Stimulated activated CD8-positive, alpha-beta memory T cell treated with anti-CD3 and anti-CD28 coated beads, Interleukin-4, amount 100 ng/mL, for 48 hours (primary cell): ENCODE data around the gene KPNA6.
"Not testable (repeated sequence)": the region's sequence is repeated elsewhere in the genome, so short reads cannot be mapped to it uniquely, and the experiment has no call there.

ENCODE experiments used
- DNase-seq: peaks from one replicate; pipeline ENCODE4 v3.0.0-alpha.2; 2020

Gene KPNA6

DNA sequence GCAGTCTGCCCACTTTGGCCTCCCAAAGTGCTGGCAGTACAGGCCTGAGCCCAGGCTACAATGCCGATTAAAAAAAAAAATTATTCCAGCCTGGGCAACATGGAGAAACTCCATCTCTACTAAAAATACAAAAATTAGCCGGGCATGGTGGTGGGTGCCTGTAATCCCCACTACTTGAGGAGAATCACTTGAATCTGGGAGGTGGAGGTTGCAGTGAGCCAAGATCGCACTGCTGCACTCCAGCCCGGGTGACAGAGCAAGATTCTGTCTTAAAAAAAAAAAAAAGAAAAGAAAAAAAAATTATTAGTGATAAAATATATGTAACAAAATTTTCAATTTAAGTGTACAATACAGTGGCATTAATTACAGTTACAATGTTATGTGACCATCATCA, 35.4 kb downstream of the KPNA6 start:
- DNase-seq: not testable (repeated sequence)

DNA sequence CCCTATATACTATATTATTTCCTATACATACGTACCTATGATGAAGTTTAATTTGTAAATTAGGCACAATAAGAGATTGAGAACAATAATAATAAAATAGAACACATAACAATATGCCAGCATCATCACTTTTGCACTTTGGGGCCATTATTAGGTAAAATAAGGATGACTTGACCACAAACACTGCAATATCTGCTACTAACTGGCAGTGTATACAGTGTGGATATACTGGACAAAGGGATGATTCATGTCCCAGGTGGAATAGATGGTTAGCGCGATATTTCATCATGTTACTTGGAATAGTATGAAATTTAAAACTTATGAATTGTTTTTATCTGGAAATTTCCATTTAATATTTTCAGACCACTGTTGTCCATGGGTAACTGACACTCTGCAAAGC, 36.2 kb downstream of the KPNA6 start:
- no peak for DNase-seq

DNA sequence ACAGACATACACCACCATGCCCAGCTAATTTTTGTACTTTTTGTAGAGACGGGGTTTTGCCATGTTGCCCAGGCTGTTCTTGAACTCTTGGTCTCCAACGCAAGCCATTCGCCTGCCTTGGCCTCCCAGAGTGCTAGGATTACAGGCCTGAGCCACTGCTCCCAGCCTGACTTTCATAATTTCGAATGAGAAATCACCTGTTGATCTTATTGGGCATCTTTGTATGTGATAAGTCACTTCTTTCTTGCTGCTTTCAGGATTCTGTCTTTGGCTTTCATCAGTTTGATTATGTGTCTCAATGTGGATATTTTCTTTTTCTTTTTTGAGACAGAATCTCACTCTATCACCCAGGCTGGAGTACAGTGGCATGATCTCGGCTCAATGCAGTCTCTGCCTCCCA, 39.9 kb downstream of the KPNA6 start:
- DNase-seq: not testable (repeated sequence)

DNA sequence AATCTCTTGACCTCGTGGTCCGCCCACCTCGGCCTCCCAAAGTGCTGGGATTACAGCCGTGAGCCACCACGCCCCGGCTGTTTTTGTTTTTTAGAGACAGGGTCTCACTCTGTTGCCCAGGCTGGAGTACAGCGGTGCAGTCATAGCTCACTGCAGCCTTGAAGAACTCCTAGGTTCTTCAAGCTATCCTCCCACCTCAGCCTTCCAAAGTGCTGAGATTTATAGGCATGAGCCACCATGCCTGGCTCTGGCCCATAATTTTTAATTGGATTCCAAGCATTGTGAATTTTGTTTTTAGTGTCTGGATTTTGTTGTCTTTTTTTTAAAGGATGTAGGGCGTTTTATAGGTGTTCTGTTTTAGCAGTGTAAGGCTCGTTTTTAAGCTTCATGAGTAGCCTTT, 43.0 kb downstream of the KPNA6 start:
- DNase-seq: no peak

DNA sequence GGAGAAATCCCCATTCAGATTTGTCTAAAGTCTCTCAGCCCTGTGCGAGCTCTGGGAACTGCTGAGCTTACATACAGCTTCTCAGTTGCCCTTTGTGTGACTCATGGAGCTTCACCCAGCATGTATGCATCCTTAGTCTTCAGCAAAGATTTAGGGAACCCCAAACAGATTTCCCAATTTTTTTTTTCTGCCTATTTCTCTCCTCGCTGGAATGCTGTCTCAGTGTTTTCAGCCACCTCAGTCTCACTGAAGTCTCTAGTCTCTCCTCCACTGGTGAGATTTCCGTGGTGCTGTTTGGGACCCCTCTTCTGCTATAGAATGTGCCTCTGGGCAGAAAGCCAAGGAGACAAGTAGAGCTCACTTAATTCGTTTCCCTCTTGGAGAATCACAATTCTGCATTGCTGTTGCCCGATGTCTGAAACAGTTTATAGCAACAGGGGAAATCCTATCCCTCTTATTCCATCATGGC, 43.5 kb downstream of the KPNA6 start:
- no peak for DNase-seq

DNA sequence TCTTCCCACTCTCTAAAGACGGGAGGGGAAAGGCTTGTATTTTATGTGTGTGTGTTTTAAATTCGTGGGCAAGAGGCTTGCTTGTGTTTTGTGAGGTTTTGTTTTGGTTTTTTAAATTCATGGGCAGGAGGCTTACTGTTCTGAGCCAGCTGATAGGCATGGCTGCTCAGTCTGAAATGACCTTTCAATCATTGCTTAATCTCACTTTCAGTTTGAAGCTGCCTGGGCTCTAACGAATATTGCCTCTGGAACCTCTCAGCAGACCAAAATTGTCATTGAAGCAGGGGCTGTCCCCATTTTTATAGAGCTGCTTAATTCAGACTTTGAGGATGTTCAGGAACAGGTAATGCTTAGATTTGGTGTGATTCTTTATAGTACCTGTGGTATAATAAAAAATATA, 51.3 kb downstream of the KPNA6 start:
- no peak for DNase-seq

DNA sequence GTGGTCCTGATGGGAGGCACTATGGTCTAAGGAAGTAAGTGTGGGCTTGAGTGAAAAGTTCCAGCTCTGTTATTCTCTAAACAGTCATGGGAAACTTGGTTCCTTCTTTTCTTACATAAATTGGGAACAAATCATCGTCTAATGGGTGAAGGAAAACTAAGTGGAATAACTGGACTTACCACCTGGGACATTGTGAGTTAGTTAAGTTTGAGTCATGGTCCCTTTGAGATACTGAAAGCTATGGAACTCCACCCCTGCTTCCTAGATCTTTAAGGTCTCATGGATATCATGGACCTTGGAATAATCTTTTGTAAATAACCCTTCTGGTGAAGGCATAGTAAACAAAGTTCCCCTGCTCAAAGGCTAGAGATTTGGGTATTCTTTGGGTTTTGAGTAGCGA, 55.5 kb downstream of the KPNA6 start:
- DNase-seq: no peak

DNA sequence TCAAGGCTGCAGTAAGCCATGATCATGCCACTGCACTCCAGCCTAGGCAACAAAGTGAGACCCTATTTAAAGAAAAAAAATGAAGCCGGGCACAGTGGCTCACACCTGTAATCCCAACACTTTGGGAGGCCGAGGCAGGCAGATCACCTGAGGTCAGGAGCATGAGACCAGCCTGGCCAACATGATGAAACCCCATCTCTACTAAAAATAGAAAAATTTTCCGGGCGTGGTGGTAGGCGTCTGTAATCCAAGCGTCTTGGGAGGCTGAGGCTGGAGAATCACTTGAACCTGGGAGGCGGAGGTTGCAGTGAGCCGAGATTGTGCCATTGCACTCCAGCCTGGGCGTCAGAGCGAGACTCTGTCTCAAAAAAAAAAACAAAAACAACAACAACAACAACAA, 57.8 kb downstream of the KPNA6 start:
- not testable (repeated sequence) for DNase-seq

DNA sequence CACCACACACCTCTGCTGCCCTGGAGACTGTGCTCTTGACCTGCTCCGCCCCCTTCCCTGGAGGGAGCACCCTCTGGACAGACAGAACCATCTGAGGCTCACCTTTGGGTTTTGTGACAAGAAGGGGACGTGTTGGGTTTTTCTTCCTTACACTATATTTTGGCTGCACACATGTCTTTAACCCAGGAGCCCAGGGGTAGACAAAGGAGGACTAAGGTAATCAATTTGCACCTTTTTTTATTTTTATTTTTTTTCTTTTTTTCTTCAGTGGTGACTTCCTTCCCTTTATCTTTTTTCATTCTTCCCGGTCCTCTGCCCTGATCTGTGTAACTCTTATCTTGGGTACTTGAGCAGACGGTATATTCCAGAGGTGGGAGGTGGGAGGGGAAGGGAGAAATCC, 63.1 kb downstream of the KPNA6 start:
- DNase-seq: no peak

DNA sequence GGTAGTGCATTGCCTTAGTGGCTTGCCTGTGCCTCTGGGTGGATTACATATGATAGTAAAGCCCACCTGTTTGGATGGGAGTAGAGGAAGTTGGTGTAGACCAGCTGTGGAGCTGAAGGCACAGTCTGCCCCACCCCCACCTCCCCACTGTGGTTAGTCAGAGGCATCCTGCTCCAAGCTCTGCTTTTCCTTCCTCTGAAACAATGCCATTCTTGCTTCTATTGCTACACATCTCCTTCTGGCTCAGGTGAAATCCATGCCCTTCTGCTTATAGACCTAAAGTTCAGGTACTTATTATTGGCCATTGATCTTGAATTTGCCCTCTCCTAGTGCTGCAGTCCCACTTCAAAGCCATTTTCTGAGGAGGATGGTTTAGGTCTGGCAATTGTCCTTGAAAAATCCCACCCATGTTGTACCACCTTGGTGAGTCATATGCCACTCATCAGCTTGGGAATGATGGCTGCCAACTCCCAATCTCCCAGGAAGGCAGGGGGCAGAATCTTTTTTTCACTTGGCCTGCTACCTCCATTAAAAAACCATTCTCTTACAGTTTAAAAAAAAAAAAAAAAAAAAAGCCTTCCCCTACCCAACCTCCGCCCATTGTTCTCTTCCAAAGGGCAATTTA, 64.9 kb downstream of the KPNA6 start:
- DNase-seq: no peak

DNA sequence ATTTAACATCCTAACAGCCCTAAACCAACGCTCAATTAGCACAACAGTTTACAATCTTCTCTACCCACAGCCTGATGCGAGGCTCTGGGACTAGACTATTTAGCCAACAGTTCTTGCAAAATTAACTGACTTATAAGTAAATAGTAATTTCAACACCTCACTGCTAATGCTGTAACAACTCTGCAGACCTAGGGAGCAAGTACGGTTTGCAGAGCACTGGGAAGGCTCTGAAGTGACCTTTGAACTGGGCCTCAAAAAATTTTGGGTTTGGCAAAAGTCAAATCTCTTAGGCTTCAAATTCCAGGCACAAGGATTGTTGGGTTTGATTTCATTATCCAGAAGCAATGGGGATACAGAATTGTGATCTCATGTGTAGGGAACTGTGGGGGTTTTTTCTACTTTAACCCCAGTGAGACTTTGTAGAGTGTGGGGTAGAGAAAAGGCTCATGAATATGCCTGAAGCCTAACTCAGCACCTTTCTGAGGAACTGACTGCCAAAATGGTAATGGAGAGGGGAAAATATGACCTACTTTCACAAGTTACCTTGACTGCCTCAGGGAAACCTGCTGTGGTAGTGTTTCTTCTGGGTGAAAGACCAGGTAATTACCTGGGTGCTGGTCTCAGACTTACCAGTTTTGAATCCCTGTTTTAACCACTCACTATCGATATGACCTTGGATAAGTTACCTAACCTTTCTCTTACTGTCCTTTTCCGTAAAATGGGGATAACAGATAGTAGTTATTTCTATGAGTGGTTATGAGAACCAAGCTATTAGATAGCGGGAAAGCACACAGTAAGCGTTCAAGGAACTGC, 70.7 kb downstream of the KPNA6 start:
- DNase-seq: no peak

DNA sequence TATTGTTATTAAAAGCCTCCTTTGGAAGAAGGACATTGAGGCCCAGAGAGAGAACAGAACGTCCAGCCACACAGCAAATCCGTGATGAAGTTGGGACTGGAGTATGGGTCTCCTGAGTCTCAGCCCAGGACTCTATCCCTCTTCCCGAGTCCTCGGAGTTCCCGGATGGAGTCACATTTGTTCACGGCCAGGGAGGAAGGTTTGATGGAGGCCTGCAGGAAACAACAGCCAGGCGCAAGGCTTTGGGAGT, 71.3 kb downstream of the KPNA6 start:
- no peak for DNase-seq

DNA sequence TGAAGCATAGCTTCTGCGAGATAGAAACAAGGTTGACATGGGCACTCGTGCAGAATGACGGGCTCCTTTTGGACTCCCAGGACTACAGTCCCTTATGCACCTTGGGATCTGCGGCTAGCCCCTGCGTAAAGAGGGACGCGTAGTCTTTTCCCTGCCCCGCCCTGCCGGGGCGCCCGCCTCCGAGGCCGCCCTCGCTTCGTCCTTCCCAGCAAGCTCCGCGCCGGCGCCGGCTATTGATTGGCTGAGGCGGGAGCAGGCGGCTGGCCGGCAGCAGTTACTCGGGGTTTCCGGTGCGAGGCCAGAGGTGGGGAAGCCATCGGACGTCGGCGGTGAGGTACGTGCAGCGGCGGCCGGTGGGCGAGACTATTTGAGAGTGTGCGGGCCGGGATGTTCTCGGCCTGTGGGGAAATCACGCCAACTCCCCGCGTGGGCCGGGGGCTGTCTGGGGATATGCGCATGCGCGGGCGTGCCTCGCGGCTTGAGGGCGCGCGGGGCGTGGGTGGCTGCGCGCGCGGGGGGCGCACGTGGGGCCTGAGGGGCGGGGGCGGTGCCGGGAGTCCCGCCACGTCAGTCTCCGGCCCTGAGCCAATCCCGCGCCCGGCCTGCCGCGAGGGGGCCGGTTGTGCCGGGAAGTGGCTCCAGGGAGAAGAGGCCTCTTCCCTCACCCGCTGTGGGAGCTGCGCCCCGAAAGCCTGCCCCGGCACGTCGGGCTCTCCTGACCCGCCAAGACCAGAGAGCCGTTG, 71.8 kb downstream of the KPNA6 start, which contains the start of gene TXLNA:
Gene TXLNA, plus strand, starts transcription at position 233 of the 743 bp plus-strand sequence. CDS start 671 bp downstream, outside the sequence.
- peak; percentile 94 for DNase-seq

DNA sequence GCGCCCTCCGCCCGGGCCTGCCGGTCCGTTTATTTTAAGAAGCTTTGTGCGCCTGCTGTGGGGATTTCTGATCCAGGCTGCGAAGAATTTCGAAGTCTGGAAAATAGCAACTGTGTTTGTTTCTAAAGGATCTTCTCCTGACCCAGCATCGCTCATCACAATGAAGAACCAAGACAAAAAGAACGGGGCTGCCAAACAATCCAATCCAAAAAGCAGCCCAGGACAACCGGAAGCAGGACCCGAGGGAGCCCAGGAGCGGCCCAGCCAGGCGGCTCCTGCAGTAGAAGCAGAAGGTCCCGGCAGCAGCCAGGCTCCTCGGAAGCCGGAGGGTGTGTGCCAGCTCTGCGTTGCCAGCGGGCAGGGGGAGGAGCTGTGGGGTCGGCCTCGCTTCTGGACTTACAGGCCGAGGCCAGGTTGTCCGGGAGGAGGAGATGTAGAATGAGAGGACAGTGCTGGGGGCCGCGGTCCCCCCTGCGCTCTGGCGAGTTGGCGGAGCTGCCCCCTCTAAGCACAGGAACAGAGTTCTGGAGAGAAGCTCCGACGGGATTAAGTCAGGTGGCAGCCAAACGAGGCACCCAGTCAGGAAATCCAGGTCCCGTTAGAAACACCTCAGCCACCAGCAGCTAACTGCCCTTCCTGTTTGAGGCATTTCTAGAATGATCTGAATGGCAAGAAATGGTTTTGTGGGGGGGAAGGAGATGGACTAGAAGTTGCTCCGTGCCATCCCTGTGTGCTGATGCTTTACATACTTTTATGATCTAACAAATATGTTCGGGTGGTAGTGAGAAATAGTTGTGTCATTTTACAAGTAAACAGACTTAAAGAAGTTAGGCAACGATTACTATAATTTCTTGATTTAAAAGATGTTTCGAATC, 72.6 kb downstream of the KPNA6 start:
- peak; percentile 58 for DNase-seq

DNA sequence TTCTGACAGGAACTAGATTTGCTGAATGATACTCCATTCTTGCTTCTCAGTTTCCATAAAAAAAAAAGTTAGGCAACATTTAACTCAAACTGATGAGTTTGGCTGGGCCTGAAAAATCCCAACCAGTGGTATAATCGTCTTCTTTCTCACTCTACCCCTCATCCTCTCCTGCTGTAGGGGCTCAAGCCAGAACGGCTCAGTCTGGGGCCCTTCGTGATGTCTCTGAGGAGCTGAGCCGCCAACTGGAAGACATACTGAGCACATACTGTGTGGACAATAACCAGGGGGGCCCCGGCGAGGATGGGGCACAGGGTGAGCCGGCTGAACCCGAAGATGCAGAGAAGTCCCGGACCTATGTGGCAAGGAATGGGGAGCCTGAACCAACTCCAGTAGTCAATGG, 73.2 kb downstream of the KPNA6 start:
- DNase-seq: no peak

DNA sequence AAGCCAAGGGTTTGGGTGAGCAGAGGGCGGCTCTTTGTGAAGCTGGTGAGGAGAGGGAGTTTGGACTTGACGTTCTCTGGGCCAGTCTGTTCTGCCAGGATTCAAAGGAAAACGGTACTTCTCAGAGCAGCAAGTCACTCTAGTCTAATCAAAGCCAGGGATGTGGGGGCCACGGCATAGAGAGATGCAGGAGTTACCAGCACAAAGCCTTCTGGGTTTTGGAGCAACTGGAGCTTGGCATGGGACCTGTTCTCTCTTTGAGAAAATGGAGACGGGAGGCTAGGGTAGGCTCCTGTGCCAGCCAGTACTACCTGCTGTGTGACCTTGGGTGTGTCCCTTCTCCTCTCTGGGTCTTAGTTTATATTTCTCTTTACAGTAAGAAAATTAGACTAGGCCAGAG, 73.7 kb downstream of the KPNA6 start:
- no peak for DNase-seq

DNA sequence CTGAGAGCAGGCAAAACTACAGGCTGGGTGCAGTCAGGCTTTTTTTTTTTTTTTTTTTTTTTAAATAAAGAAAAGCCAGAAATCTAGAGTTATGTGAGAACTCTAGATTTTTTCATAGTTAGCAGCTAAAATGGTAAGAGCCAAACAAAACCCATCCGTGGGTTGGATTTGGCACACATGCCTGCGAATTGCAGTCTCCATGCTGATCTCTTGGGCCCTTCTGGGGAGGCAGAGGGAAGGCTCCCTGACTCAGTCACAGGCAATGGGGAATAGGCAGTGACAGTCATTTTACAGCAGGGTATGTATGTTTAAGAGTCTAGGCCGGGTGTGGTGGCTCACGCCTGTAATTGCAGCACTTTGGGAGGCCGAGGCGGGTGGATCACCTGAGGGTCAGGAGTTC, 74.2 kb downstream of the KPNA6 start:
- DNase-seq: no peak

DNA sequence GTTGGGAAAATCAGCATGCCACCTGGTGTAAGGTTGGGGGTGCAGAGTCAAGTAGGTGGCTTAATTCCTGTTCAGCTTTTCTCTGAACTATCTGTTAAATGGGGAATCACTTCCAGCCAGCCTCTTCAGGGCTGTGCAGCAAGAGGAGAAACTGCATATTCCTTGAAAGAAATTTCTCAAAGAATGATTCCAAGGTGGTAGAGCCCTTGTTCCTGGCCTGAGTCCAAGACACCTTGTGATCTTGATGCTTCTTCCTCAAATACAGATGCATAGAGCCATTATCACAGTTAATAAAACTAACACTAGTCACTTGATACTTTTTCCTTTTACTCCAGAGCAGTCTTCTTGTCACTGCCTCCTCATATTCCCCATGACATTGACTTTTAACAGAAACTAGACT, 76.8 kb downstream of the KPNA6 start:
- no peak for DNase-seq

DNA sequence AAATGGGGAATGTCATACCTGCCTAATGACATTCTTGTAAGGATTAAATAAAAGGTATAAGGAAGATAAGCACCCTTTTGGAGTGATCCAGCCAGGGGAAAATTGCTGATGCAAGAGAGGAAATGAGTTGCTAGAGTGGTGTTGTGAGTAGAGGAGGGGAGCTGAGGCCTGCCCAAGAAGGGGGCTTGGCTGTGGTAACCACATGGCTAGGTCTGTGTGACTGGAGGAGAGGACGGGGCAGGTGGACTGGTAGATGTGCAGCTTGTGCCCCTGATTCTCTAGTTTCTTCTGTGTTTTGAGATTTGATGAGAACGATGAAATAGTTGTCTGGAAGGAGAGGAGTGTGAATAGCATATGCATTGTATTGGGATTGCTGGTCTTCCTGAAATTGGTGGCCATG, 78.2 kb downstream of the KPNA6 start:
- no peak for DNase-seq

DNA sequence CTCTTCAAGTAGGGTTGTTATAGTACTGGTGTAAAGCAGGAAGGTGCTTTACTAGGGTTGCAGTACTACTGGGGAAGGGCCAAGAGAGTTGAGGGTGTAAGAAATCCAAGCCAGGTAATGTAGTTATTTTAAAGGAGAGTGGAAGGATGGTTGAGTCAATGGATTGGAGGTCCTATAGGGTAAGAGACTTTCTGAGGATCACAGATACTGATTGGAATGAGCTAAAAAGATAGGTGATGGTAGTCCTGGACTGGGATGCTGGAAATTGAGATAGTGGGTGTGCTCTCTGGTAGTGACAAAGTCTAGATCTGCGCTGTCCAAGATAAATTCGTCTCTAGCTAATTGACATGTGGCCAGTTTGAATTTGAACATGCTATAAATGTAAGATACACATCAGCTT, 78.6 kb downstream of the KPNA6 start:
- DNase-seq: no peak

DNA sequence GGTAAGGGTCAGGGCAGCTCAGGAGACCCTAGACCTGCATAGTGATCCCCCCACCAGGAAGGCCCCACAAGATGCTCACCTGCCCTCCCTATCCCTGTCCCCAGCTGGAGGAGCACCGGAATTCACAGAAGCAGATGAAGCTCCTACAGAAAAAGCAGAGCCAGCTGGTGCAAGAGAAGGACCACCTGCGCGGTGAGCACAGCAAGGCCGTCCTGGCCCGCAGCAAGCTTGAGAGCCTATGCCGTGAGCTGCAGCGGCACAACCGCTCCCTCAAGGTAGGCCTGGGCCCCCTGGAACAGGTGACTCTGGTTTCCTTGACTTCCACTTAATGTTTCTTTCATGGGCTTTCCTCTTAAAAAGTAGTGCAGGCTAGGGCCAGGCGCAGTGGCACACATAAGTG, 80.0 kb downstream of the KPNA6 start:
- DNase-seq: no peak

DNA sequence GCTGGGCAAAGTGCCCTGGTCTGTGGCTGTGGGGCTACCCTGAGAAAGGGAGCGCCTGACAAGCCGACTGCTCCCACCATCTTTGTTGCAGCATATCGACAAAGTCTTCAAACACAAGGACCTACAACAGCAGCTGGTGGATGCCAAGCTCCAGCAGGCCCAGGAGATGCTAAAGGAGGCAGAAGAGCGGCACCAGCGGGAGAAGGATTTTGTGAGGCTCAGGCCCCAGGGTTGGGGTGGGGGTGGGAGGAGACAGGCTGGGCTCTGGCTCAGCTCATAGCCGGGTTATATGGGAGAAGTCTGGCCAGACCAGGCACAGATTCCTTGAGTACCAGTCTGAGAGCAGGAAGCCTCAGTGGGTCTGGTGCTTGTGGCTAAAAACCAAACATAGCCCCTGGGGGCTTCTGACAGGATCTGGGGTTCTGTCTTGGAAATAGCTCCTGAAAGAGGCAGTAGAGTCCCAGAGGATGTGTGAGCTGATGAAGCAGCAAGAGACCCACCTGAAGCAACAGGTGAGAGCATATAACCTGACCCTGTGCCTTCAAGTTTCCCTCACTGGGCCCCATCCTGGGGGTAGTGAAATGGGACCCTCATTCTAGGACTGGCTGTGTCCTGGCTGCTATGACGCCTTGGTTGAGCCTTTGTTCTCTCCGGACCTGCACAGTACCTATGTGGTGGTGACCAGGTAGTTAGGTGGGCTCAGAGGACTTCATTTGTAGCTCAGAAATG, 84.5 kb downstream of the KPNA6 start:
- DNase-seq: no peak
